KOPT-K1 (cell line): ENCODE results near the gene SFXN2.
"Not testable (repeated sequence)": the region's sequence is repeated elsewhere in the genome, so short reads cannot be mapped to it uniquely, and the experiment has no call there.

Source experiments
- H3K27ac ChIP-seq: fragments of 200-600 bp; sonication (generic); 2 replicates; pipeline ENCODE4 v1.5.1; 2016; ENCODE audit warnings: antibody characterized with exemption, mild to moderate bottlenecking, low read depth, low read length; ENCODE audit not compliant: poor library complexity, severe bottlenecking
- H3K36me3 ChIP-seq: fragments of 200-600 bp; sonication (generic); 2 replicates; pipeline ENCODE4 v1.5.1; 2017; ENCODE audit warnings: antibody characterized with exemption, mild to moderate bottlenecking, low read length, moderate library complexity; ENCODE audit not compliant: insufficient read depth
- H3K9me3 ChIP-seq: fragments of 200-600 bp; sonication (generic); 2 replicates; pipeline ENCODE4 v1.5.1; 2017; ENCODE audit warnings: antibody characterized with exemption, low read length, mild to moderate bottlenecking; ENCODE audit not compliant: insufficient read depth, poor library complexity, severe bottlenecking

SFXN2 gene, protein sequence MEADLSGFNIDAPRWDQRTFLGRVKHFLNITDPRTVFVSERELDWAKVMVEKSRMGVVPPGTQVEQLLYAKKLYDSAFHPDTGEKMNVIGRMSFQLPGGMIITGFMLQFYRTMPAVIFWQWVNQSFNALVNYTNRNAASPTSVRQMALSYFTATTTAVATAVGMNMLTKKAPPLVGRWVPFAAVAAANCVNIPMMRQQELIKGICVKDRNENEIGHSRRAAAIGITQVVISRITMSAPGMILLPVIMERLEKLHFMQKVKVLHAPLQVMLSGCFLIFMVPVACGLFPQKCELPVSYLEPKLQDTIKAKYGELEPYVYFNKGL

DNA sequence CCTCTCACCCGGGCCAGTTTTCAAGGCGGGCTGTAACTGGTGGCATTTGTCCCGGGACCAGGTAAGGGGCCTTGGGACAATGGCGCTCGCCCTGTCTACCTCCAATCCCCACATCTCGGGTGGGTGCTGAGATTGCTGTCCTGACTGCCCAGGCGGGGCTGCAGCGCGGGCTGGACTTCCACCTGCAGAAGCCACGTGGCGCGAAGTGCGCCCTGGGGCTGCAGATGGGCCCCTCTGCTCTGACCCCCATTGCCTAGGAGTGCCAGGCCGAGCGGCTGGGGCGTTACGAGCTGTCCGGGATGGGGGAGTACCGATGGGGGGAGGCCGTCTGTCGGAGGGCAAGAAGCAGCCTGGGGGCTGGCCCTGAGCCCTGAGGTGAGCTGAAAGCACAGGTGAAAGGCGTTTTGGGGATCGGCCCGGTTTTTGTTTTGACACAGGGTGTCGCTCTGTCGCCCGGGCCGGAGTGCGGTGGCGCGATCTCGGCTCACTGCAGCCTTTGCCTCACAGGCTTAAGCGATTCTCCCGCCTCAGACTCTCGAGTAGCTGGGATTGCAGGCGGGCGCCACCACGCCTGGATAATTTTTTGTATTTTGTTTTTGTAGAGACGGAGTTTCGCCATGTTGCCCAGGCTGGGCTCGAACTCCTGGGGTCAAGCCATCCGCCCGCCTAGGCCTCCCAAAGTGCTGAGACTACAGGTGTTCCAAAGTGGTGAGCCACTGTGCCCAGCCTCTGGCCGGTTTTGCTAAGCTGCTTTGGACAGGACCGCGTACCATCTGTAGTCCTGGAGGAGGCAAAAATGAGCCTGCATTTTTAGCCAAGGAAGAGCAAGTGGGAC lies at the start of gene SFXN2:
Gene SFXN2 (plus strand): TSS at position 16 of the 835 bp plus-strand sequence. CDS start 12,001 bp downstream, outside the sequence.
- Histone ChIP-seq H3K36me3 (peaks cover 27% of the 10 kb centered on the region), H3K27ac (peak within 1 kb of the TSS; percentile 85), H3K9me3 (no peaks in the 10 kb centered on the region)

GRCh38 chr10:102665904-102666509 lies 48.4 kb upstream of the SFXN2 start:
- no peak overlapping the region for H3K27ac ChIP-seq
- H3K9me3 ChIP-seq: no peaks in the 10 kb centered on the region
- no peaks in the 10 kb centered on the region for H3K36me3 ChIP-seq

DNA sequence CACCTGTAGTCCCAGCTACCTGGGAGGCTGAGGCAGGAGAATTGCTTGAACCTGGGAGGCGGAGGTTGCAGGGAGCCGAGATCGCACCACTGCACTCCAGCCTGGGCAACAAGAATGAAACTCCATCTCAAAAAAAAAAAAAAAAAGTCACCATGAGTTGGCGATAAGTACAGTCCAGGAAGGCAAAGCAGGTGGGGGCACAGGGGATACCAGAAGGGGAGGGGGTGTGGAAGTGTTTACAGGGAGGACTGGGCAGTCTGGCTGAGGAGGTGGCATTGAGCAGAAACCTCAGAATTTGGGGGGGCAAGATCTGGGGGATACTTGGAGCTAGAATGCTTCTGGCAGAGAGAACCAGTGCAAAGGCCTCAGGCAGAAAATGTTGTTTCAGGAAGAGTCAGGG lies 47.0 kb upstream of the SFXN2 start:
- H3K36me3 ChIP-seq, H3K27ac ChIP-seq: not testable (repeated sequence)

GRCh38 chr10:102668326-102669107 lies 45.9 kb upstream of the SFXN2 start:
- Histone ChIP-seq H3K36me3 (no peaks in the 10 kb centered on the region), H3K9me3 (no peaks in the 10 kb centered on the region), H3K27ac (no peak overlapping the region)

More for the DNA sequence above, 47.0 kb upstream of the SFXN2 start:
- not testable (repeated sequence) for H3K9me3 ChIP-seq

DNA sequence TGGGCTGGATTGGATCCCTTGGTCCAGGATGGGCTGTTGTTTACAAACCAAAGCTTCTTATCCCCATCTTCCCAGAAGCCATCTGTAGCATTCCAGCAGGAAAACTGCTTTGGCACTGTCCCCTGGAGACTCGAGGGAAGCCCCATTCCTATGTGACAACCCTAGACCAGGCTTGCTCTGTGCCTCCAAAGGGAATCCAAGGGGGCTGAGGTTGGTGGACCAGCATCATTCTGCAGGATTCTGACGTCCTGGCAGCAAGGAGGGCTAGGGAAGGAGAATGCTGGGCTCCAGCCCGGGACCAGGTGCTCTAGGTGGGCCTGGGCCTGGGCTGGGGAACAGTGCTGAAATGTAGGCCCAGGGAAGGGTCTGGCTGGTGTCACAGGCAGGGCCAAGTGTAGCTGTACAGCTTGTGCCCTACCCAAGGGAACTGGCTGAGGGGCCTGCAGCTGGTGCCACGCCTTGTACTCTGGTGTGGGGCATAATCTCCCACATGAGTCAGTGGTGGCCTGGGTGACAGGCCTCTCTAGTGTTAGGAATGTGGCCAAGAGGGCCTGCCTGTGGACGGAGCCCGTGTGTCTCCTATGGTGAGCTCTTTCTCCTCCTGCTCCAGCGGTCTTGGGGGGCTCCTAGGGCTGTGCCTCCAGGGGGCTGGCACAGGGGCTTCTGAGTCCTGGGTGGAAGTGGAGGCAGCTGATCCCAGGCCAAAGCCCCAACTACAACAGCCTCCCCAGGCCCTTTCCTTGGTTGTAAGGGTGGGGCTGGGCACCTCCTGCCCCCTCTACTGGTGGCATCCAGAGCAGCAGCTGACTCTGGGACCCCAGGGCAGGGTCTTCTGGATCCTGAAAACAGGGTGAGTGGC lies 45.0 kb upstream of the SFXN2 start:
- Histone ChIP-seq H3K36me3 (no peaks in the 10 kb centered on the region), H3K27ac (peak overlapping the region; percentile 31)

DNA sequence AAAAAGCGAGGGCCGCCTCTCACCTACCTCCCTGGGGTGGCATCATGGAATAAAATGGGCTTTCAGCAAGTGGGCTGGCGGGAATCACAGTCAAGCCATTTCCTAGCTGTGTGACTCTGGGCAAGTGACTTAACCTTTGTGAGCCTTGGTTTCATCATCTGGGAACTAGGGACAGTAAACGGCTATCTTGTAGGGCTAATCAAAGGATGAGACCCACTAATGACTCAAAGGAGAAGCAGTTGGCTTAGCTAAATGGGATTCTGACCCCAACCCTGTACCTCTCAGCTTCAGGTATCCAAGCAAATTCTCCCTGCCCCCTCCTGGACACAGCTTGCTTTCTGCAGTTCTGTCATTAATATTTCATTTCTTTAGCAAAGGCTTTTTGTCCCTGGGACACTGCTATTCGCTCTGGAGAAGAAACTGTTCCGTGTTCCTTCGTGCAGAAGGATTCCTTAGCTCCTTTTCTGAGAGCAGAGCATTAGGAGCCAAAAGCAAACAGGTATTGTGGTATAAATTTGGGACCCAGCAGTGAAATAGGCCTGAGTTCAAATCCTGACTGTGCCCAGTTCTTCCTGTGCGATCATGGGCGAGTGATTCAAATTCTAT lies 44.3 kb upstream of the SFXN2 start:
- Histone ChIP-seq H3K9me3 (no peaks in the 10 kb centered on the region), H3K27ac (no peak overlapping the region), H3K36me3 (no peaks in the 10 kb centered on the region)

More for the DNA sequence above, 45.0 kb upstream of the SFXN2 start:
- H3K9me3 ChIP-seq: no peaks in the 10 kb centered on the region

DNA sequence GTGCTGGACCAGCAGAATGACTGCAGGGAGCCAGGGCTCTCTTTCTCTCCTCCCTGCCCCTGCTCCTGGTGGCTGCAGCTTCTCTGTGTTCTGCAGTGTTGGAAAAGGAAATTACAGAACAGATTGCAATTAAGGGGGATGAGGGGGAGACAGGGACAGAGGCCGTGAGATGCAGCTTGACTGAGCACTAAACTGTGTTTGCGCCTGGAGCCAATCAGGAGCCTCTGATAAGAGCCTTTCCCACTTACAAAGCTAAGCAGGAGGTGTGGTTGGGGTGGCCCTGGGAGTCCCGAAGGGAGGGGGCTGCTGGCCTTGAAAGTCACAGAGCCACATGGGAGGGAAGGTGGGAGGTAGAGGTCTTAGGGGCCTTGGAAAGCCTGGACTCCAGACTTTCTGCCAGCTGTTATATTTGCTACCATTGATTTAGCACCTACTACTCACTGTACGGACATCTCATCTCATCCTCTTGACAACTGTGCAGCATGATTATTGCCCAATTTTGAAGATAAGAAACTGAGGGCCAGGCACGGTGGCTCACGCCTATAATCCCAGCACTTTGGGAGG lies 43.5 kb upstream of the SFXN2 start:
- peak overlapping the region; percentile 23 for H3K27ac ChIP-seq
- no peaks in the 10 kb centered on the region for H3K9me3 ChIP-seq
- H3K36me3 ChIP-seq: no peaks in the 10 kb centered on the region

- Histone ChIP-seq H3K9me3 (no peaks in the 10 kb centered on the region), H3K36me3 (no peaks in the 10 kb centered on the region), H3K27ac (peak overlapping the region; percentile 81)
These were observed 41.1 kb upstream of the SFXN2 start for GRCh38 chr10:102673236-102673818.

- Histone ChIP-seq H3K27ac (peak overlapping the region; percentile 81), H3K36me3 (no peaks in the 10 kb centered on the region), H3K9me3 (no peaks in the 10 kb centered on the region)
These were observed 40.5 kb upstream of the SFXN2 start for GRCh38 chr10:102673819-102674511.

- H3K36me3 ChIP-seq: no peaks in the 10 kb centered on the region
- H3K27ac ChIP-seq: peak overlapping the region; percentile 81
- H3K9me3 ChIP-seq: no peaks in the 10 kb centered on the region
These were observed 39.9 kb upstream of the SFXN2 start for GRCh38 chr10:102674566-102674965.

DNA sequence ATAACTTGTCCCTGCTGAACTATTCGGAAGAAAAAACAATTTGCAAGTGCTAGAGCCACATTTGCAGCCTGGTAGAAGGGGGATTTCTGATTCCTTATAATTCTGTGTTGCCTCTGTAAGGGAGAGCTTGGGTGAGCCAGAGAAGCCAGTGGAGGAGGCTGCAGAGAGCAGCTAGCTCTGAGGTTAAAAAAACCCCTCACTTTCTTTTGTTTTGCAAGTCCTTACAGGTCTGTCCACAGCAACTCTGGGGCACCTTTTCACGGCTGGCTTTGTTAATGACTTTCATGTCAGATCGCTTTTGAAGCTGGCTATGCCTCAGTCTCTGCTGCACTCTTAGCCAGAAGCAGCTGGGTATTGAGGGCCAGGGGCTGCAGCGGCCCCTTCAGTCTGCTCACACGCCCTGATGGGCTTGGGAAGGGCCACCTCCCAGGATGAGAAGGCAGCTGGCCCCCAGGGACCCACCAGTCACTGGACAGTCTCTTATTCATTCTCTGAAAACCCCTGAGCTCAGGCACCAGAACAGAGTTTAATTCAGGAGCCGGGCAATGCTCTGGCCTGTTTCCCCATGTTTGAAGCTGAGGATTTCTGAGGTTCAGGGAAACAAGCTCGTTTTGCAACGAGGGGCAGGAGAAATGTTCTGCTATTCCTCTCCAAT lies 39.3 kb upstream of the SFXN2 start:
- H3K36me3 ChIP-seq: no peaks in the 10 kb centered on the region
- H3K27ac ChIP-seq: peak overlapping the region; percentile 81
- no peaks in the 10 kb centered on the region for H3K9me3 ChIP-seq
